ENCODE measurements around the gene PRDM8. TPM values are rescaled to one million over a fixed set of nuclear protein-coding genes. Genes with fewer than 3 reads are reported as not detected.

PRDM8 gene
- total RNA-seq, 2 experiments from 2014 or later: 3.7 to 4.2 TPM

DNA sequence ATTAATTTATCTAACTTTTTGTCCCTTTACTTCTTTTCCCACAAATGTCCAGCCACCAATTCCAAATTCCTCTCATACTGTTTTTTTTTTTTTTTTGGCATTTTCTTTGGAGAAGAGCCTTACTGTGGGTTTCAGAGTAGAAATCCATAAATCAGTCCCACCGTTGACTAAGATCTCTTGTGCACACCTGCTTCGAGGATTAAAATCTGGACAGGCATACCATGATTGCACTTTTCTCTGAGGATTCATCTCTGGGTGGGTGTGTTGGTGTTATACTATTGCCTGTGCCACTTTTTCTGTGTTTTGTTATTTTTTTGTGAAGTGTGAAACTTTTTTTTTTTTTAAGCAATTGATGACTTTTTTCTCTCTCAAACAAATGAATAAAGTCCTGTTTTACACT, 13.2 kb downstream of the PRDM8 start:
- Mint-ChIP-seq H3K27ac (no peak overlapping the region), H3K36me3 (ENCODE audit: low read depth) (no peaks in the 10 kb centered on the region), H3K4me1 (ENCODE audit: low read depth) (peaks cover 1% of the 10 kb centered on the region), H3K4me3 (no peak overlapping the region), H3K27me3 (ENCODE audit: low read depth) (peaks cover 26% of the 10 kb centered on the region), H3K9me3 (ENCODE audit: insufficient read depth) (no peaks in the 10 kb centered on the region)
- POLR2A ChIA-PET: no interaction called here
- no peak for ATAC-seq
- no peak for DNase-seq
- CTCF ChIA-PET: no interaction called here

DNA sequence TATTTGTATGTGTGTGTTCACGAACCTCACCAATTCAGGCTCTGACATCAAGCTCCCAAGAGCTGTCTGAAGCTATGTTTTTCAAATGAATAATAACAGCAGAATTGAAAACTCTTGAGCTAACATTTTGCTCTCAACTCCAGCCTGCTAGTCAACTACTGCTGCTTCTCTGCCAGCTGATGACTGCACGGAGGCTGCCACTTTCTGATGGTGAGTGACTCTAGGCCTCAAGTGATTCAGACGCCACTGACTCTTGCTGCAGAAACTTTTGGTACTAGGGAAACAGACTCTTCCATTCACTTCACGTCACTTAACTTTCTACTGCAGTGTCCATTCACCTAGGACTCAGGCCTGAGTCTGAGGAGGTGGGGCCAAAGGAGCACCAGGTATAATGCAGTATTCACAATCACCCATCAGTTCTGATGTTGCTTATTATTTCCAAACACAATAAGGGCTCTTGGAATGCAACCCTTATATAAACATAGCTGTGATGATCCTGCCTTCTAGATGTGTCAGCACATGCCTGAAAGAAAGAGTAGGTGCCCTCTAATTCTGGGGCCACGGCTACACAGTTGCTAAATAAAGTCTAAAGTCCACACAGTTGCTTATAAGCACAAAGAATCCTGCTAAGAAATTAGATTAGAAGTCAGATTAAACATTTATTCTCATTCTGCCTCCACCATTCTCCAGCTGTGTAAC, 16.0 kb downstream of the PRDM8 start:
- no peaks in the 10 kb centered on the region for H3K9me3 Mint-ChIP-seq (ENCODE audit: insufficient read depth)
- ATAC-seq: no peak
- H3K4me1 Mint-ChIP-seq (ENCODE audit: low read depth): peaks cover 1% of the 10 kb centered on the region
- DNase-seq: no peak
- CTCF ChIA-PET: interaction anchor here (0.8 to 3.0 kb wide), 11 partner anchors 8 to 1260 kb away, joined by 3 to 19 read pairs (median 4); no protein-coding TSS in a partner anchor
- peaks cover 32% of the 10 kb centered on the region for H3K27me3 Mint-ChIP-seq (ENCODE audit: low read depth)
- POLR2A ChIA-PET: interaction anchor here (0.6 to 0.8 kb wide), 2 partner anchors 10 to 1296 kb away, joined by 3 read pairs; no protein-coding TSS in a partner anchor
- no peak overlapping the region for H3K27ac Mint-ChIP-seq
- no peaks in the 10 kb centered on the region for H3K36me3 Mint-ChIP-seq (ENCODE audit: low read depth)
- no peak overlapping the region for H3K4me3 Mint-ChIP-seq

DNA sequence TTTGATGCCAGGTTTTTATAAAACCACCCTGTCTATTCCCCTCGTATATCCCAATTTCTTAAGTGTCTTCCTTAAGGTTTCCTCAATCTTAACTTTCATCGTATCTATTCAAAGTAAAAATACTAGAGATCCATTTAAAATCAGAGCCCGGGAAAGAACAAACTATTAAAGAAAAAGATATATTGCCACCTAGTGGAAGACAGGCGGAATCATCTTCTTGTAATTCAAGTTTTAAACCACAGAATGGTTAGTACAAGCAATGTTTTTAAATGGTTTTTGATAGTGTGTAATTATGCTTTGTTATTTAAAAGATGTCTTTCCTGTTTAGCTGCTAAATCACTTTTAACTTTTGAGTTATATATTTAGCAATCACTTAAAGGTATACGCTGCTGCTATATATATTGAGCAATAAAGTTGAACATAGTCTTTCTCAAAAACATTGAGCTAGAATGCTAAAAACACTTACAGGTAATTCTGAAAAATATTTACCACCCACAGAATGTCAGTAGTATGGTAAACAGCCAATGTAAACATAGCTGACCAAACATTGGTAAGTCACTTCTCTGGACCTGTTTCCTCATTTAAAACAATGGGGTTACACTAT, 18.2 kb downstream of the PRDM8 start:
- POLR2A ChIA-PET: no interaction called here
- H3K36me3 Mint-ChIP-seq (ENCODE audit: low read depth): no peaks in the 10 kb centered on the region
- no peaks in the 10 kb centered on the region for H3K9me3 Mint-ChIP-seq (ENCODE audit: insufficient read depth)
- H3K4me3 Mint-ChIP-seq: no peak overlapping the region
- H3K4me1 Mint-ChIP-seq (ENCODE audit: low read depth): peaks cover 1% of the 10 kb centered on the region
- H3K27ac Mint-ChIP-seq: no peak overlapping the region
- ATAC-seq (no peak), DNase-seq (no peak)
- CTCF ChIA-PET: interaction anchor here (0.7 to 1.6 kb wide), 14 partner anchors 10 to 1263 kb away, joined by 3 to 13 read pairs (median 4); no protein-coding TSS in a partner anchor
- H3K27me3 Mint-ChIP-seq (ENCODE audit: low read depth): peaks cover 37% of the 10 kb centered on the region

DNA sequence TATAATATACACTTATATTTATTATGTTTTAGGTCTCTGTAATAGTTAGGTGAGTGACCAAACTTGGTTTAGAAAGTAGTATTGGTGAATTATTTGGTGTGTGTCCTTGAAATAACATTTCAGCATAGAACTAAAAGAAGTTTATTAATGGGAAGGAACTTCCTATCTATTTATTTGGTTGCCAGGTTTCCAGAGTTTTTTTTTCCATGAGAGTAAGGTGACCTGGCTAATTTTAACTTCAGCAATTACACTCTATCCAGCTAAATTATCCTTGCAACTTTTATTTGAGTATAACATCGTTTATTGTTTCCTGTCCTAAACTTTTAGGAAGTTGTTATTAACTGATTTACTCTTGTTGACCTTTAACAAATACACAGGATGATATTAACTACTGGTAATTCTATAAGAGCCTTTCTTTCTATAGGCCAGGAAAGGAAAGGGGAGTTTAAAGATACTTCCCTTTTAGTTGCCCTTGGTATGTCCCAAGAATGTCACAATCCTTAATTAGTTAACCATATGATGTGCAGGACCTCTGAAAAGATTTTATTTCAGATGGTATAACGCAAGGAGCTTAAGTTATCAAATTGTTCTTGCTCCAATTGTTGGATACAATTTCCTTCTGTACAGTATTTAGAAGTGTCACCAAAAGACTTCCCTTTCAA, 18.9 kb downstream of the PRDM8 start:
- ChIA-PET CTCF (interaction anchor here (0.7 to 1.6 kb wide), 14 partner anchors 11 to 1264 kb away, joined by 3 to 13 read pairs (median 4); no protein-coding TSS in a partner anchor), POLR2A (no interaction called here)
- no peak for DNase-seq

DNA sequence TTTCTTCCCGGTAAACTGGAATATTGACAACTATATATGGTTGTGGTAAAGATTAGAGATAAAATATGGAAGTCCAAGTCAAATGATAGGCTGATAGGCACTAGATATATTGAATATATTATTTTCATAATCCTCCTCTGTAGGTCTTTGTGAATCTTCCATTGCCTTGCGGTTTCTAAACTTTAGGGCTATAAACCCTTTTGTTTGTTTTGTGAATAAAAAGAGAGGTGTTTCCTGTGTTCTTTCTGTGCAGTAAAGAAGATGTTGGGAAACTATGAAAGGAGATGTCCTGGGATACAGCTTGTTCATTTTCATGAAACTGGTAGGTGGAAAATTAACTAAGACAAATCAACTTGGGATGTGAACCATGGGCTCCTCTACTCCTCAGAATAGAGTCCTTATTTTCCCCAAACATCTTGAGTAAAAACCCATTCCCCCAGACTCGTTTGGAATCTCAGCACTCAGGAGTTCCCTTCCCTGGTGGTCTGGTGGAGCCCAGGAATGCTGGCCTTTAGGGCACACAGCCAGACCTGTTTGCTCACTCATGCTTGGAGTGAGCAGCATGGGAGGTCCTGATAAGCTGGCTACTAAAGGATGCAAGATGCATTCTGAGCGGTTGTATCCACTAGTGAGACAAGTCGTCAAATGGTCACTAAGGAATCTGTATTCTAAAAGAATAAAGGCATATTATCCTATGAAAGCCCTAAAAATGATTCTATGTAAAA, 22.2 kb downstream of the PRDM8 start:
- no peak overlapping the region for H3K4me3 Mint-ChIP-seq
- no peak overlapping the region for H3K27ac Mint-ChIP-seq
- CTCF ChIA-PET: interaction anchor here (1.0 to 2.5 kb wide), 6 partner anchors 9 to 1267 kb away, joined by 3 to 14 read pairs (median 4); no protein-coding TSS in a partner anchor
- H3K27me3 Mint-ChIP-seq (ENCODE audit: low read depth): peaks cover 36% of the 10 kb centered on the region
- no peak for ATAC-seq
- DNase-seq: no peak
- no peaks in the 10 kb centered on the region for H3K36me3 Mint-ChIP-seq (ENCODE audit: low read depth)
- POLR2A ChIA-PET: no interaction called here
- no peaks in the 10 kb centered on the region for H3K9me3 Mint-ChIP-seq (ENCODE audit: insufficient read depth)
- peaks cover 1% of the 10 kb centered on the region for H3K4me1 Mint-ChIP-seq (ENCODE audit: low read depth)

More for the DNA sequence above, 18.9 kb downstream of the PRDM8 start:
- peaks cover 1% of the 10 kb centered on the region for H3K4me1 Mint-ChIP-seq (ENCODE audit: low read depth)
- H3K27ac Mint-ChIP-seq: no peak overlapping the region
- H3K9me3 Mint-ChIP-seq (ENCODE audit: insufficient read depth): no peaks in the 10 kb centered on the region
- H3K36me3 Mint-ChIP-seq (ENCODE audit: low read depth): no peaks in the 10 kb centered on the region
- H3K4me3 Mint-ChIP-seq: no peak overlapping the region
- no peak for ATAC-seq
- peaks cover 33% of the 10 kb centered on the region for H3K27me3 Mint-ChIP-seq (ENCODE audit: low read depth)

DNA sequence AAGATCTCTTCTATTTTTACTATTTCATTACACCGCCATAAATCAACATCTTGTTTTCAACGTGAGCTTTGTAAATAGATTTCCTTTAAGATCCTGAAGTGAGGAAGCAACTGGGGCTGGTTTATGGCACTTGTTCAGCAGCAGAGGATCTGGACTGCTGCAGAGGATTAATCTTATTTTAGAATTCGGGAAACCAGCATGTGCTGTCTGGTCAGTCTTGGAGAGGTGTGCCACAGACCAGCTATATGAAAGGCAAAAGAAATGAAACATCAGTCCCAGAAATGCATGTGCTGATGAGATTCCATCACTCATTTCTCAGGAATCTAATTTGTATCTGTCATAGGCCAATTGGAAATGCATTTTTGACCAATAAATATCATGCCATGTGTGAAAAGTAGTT, 23.4 kb downstream of the PRDM8 start:
- no peaks in the 10 kb centered on the region for H3K36me3 Mint-ChIP-seq (ENCODE audit: low read depth)
- CTCF ChIA-PET: interaction anchor here (0.9 to 2.5 kb wide), 9 partner anchors 8 to 1268 kb away, joined by 3 to 14 read pairs (median 4); no protein-coding TSS in a partner anchor
- no peaks in the 10 kb centered on the region for H3K9me3 Mint-ChIP-seq (ENCODE audit: insufficient read depth)
- DNase-seq: no peak
- ATAC-seq: no peak
- no peaks in the 10 kb centered on the region for H3K4me1 Mint-ChIP-seq (ENCODE audit: low read depth)
- peaks cover 34% of the 10 kb centered on the region for H3K27me3 Mint-ChIP-seq (ENCODE audit: low read depth)
- POLR2A ChIA-PET: no interaction called here
- no peak overlapping the region for H3K27ac Mint-ChIP-seq
- no peak overlapping the region for H3K4me3 Mint-ChIP-seq

DNA sequence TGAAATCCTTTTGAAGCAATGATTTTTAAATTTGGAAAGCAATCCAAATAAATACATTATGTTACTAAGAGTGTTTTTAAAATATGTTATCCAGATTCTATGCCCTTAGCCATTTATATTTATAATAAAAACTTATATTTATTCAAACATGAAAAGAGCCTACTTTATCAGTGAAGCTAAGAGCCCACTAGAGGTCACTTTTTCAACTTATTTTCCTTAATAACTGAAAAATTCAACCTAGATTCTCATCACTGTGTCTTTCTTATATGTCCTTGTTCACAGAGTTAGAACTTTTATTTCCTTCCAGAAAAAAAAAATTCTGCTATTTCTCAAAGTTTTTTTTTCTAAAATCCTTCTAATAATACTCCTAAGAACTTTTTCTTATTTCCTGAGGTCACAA, 23.9 kb downstream of the PRDM8 start:
- ChIA-PET POLR2A (no interaction called here), CTCF (interaction anchor here (1.0 to 2.3 kb wide), 4 partner anchors 9 to 19 kb away, joined by 3 to 9 read pairs (median 4); no protein-coding TSS in a partner anchor)
- ATAC-seq (no peak), DNase-seq (no peak)
- Mint-ChIP-seq H3K27ac (no peak overlapping the region), H3K27me3 (ENCODE audit: low read depth) (peaks cover 34% of the 10 kb centered on the region), H3K4me1 (ENCODE audit: low read depth) (no peaks in the 10 kb centered on the region), H3K9me3 (ENCODE audit: insufficient read depth) (no peaks in the 10 kb centered on the region), H3K36me3 (ENCODE audit: low read depth) (no peaks in the 10 kb centered on the region), H3K4me3 (no peak overlapping the region)

DNA sequence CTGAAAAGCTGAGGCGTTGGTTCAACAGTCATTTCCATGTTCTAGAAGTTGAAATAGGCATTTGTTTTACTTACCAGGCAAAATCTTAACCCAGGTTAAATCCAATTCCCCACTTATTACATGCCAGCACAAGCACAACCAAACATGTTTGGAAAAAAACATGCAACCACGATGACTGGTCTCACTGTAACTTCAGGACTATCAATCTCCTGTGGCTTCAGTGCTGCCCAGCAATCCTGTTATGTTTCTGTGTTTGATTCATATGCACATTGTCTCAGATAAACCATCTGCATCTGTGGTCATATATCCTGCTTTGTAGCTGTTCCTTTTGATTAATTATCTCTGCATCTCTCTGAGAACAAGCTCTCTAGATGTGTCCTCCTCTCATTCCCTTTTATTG, 28.3 kb downstream of the PRDM8 start:
- Mint-ChIP-seq H3K4me1 (ENCODE audit: low read depth) (no peaks in the 10 kb centered on the region), H3K9me3 (ENCODE audit: insufficient read depth) (no peaks in the 10 kb centered on the region), H3K36me3 (ENCODE audit: low read depth) (no peaks in the 10 kb centered on the region), H3K4me3 (no peak overlapping the region), H3K27me3 (ENCODE audit: low read depth) (peaks cover 20% of the 10 kb centered on the region), H3K27ac (no peak overlapping the region)
- no peak for ATAC-seq
- ChIA-PET POLR2A (no interaction called here), CTCF (no interaction called here)
- DNase-seq: no peak

DNA sequence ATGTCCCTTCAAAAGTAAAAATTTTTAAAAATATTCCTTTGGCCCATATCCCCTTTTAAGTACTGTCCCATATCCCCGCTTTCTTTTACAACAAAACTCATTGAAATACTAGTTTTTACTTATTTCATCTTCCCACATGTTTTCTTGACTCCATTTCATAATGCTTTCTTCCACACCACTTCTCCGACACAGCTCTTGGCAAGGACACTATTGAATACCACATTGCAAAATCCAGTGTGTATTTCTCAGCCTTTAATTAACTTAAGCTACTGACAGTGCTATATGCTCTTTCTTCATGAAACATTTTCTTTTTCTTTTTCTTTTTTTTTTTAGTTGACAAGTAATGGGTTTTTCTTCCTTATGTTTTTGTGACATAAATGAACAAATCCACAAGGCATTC, 28.8 kb downstream of the PRDM8 start:
- Mint-ChIP-seq H3K4me3 (no peak overlapping the region), H3K36me3 (ENCODE audit: low read depth) (no peaks in the 10 kb centered on the region), H3K27me3 (ENCODE audit: low read depth) (peaks cover 18% of the 10 kb centered on the region), H3K27ac (no peak overlapping the region), H3K4me1 (ENCODE audit: low read depth) (no peaks in the 10 kb centered on the region), H3K9me3 (ENCODE audit: insufficient read depth) (no peaks in the 10 kb centered on the region)
- DNase-seq: no peak
- ChIA-PET CTCF (no interaction called here), POLR2A (no interaction called here)
- ATAC-seq: no peak

DNA sequence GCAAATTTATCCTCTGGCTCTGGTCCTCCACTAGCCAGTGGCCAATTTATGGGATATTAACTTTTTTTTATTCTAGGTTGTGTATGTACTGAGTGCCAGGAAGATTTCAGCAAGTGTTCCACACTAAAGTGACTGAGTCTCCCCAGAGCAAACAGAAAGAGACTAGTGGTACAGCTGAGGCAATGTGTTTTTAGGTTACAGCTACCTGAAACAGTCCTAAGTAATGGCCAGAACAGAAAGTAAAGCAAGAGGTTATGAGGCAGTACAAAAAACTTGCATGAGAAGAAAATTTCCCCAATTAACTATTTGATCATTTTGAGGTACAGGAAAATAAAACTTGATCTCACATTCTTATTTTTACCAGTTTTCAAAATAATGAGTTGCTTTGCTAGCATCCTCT, 31.2 kb downstream of the PRDM8 start:
- Mint-ChIP-seq H3K27ac (no peak overlapping the region), H3K36me3 (ENCODE audit: low read depth) (no peaks in the 10 kb centered on the region), H3K4me3 (no peak overlapping the region), H3K9me3 (ENCODE audit: insufficient read depth) (no peaks in the 10 kb centered on the region), H3K27me3 (ENCODE audit: low read depth) (peaks cover 19% of the 10 kb centered on the region), H3K4me1 (ENCODE audit: low read depth) (no peaks in the 10 kb centered on the region)
- DNase-seq (no peak), ATAC-seq (no peak)
- ChIA-PET POLR2A (no interaction called here), CTCF (interaction anchor here (1.2 to 1.8 kb wide), 3 partner anchors 9 to 52 kb away, joined by 4 to 7 read pairs (median 5); no protein-coding TSS in a partner anchor)

DNA sequence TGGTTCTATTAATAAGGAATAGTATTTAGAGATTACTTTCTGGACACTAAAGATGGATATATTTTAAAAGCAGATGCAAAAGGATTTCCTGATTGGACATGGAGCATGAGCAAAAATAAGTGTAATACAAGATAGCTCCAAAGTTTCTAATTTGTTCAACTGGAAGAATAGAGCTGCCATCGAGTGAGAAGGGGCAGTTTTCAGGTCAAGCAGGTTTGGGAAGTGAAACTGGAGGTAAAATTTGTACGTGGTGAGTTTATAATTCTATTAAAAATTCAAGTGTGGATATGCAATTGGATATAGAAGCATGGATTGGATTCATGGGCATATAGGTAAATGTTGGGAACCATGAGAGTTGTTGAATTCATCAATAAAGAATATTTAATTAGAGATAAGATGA, 31.8 kb downstream of the PRDM8 start:
- ATAC-seq (no peak), DNase-seq (no peak)
- Mint-ChIP-seq H3K9me3 (ENCODE audit: insufficient read depth) (no peaks in the 10 kb centered on the region), H3K4me3 (no peak overlapping the region), H3K4me1 (ENCODE audit: low read depth) (no peaks in the 10 kb centered on the region), H3K36me3 (ENCODE audit: low read depth) (no peaks in the 10 kb centered on the region), H3K27me3 (ENCODE audit: low read depth) (peaks cover 20% of the 10 kb centered on the region), H3K27ac (no peak overlapping the region)
- ChIA-PET POLR2A (no interaction called here), CTCF (interaction anchor here (1.2 to 1.8 kb wide), 3 partner anchors 10 to 51 kb away, joined by 4 to 7 read pairs (median 5); no protein-coding TSS in a partner anchor)
